Karpas-422 (cell line): ENCODE results near the gene DTNBP1. TPM values are rescaled to one million over a fixed set of nuclear protein-coding genes. Genes with fewer than 3 reads are reported as not detected.

Experiments used
- DNase-seq: peaks from one replicate; pipeline ENCODE4 v3.0.0-alpha.2; 2015
- H2AFZ ChIP-seq: fragments of 200-600 bp; sonication (generic); 2 replicates; pipeline ENCODE4 v1.6.1; 2014; ENCODE audit warnings: antibody characterized with exemption, low read length, mixed read lengths
- H3K27ac ChIP-seq: fragments of 200-600 bp; sonication (generic); 2 replicates; pipeline ENCODE4 v1.5.1; 2014; ENCODE audit warnings: mild to moderate bottlenecking, low read length, moderate library complexity
- H3K27me3 ChIP-seq: fragments of 200-600 bp; sonication (generic); 2 replicates; pipeline ENCODE4 v1.6.1; 2014; ENCODE audit warnings: low read length, mixed read lengths
- H3K36me3 ChIP-seq: fragments of 200-600 bp; sonication (generic); 2 replicates; pipeline ENCODE4 v1.6.1; 2014; ENCODE audit warnings: low read length, mixed read lengths; ENCODE audit not compliant: insufficient read depth
- H3K4me1 ChIP-seq: fragments of 200-600 bp; sonication (generic); 2 replicates; pipeline ENCODE4 v1.6.1; 2014; ENCODE audit warnings: mild to moderate bottlenecking, low read length, mixed read lengths
- H3K4me2 ChIP-seq: fragments of 200-600 bp; sonication (generic); 2 replicates; pipeline ENCODE4 v1.6.1; 2014; ENCODE audit warnings: low read length, low read depth, mild to moderate bottlenecking; ENCODE audit not compliant: poor library complexity, severe bottlenecking
- H3K4me3 ChIP-seq: fragments of 200-600 bp; sonication (generic); 2 replicates; pipeline ENCODE4 v1.5.1; 2014; ENCODE audit warnings: mild to moderate bottlenecking, antibody characterized with exemption, low read length, mixed read lengths
- H3K79me2 ChIP-seq: fragments of 200-600 bp; sonication (generic); 2 replicates; pipeline ENCODE4 v1.6.1; 2014; ENCODE audit warnings: mild to moderate bottlenecking, low read length, mixed read lengths
- H3K9ac ChIP-seq: fragments of 200-600 bp; sonication (generic); 2 replicates; pipeline ENCODE4 v1.6.0; 2014; ENCODE audit warnings: low read length
- H3K9me2 ChIP-seq: fragments of 200-600 bp; sonication (generic), shearing (Covaris generic); replicated peaks from 2 replicates; pipeline ENCODE4 v1.6.0; 2014; ENCODE audit warnings: mild to moderate bottlenecking, low read length, moderate library complexity; ENCODE audit not compliant: insufficient read depth
- H3K9me3 ChIP-seq: fragments of 300-700, 200-600 bp; sonication (generic); 2 replicates; pipeline ENCODE4 v1.6.1; 2014; ENCODE audit warnings: low read length, mixed read lengths
- H4K20me1 ChIP-seq: fragments of 200-600 bp; sonication (generic); 2 replicates; pipeline ENCODE4 v1.6.1; 2014; ENCODE audit warnings: mild to moderate bottlenecking, antibody characterized with exemption, low read length, low read depth; ENCODE audit not compliant: insufficient read depth
- total RNA-seq: library from RNA; depleted of rRNA; stranded (reverse); fragments of >200 nt; shearing (Covaris generic); gene quantifications from 2 replicates; pipeline ENCODE4 v1.2.3, GENCODE V29; 2014; ENCODE audit warnings: low replicate concordance; rRNA removed

DTNBP1 gene, protein sequence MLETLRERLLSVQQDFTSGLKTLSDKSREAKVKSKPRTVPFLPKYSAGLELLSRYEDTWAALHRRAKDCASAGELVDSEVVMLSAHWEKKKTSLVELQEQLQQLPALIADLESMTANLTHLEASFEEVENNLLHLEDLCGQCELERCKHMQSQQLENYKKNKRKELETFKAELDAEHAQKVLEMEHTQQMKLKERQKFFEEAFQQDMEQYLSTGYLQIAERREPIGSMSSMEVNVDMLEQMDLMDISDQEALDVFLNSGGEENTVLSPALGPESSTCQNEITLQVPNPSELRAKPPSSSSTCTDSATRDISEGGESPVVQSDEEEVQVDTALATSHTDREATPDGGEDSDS
- 13.8 and 15.1 TPM in 2 replicates for total RNA-seq

DNA sequence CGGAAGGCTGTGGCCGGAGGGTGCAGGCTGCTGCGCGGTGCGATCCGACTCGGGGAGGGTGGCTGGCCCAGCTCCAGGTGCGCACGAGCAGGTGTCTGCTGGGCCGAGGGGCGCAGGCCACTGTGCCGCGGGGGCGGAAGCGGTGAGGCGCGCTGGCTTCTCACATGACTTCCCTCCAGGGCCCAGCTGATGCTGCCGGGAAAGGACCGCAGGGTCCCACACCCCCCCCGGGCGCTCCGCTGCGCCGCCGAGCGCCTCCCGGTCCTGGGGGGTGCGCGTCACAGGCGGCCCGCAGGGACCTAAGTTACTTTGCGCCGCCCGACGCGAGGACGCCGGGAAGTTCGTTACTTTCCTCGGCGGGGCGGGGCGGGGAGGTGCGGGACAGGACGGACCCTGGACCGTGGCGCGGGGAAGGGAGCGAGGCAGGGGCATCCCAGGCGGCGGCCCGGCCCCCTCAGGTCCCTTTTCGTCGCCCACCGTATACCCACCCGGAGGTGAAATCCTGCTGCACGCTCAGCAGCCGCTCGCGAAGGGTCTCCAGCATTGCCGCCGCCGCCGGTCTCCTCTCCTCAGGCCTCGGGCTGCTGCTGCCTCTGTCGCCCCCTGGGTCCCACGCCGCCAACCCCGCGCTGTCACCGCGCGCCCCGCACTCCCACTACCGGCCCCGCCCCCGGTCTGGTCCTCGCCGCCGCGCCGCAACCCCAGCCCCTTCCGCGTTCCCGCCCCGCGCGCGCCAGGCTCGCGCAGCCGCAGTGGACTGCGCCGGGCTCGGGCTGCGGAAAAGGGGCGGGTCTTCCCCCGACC lies at the start of gene DTNBP1:
DTNBP1 (minus strand) TSS at position 703 of the 804 bp plus-strand sequence; CDS start at position 544, 159 bp downstream.
- Histone ChIP-seq H3K9me3 (no peaks in the 10 kb centered on the region), H3K27me3 (no peaks in the 10 kb centered on the region), H3K9me2 (no peaks in the 10 kb centered on the region), H3K4me1 (peaks cover 45% of the 10 kb centered on the region), H3K4me3 (peak within 1 kb of the TSS; percentile 82), H3K9ac (peak within 1 kb of the TSS; percentile 77), H3K79me2 (peaks cover 40% of the 10 kb centered on the region), H3K27ac (peak within 1 kb of the TSS; percentile 48), H4K20me1 (no peaks in the 10 kb centered on the region), H2AFZ (peak within 1 kb of the TSS; percentile 87), H3K4me2 (peak within 1 kb of the TSS; percentile 89), H3K36me3 (peaks cover 3% of the 10 kb centered on the region; the same call in 1 of the 2 replicates)
- peak; percentile 91 for DNase-seq

DNA sequence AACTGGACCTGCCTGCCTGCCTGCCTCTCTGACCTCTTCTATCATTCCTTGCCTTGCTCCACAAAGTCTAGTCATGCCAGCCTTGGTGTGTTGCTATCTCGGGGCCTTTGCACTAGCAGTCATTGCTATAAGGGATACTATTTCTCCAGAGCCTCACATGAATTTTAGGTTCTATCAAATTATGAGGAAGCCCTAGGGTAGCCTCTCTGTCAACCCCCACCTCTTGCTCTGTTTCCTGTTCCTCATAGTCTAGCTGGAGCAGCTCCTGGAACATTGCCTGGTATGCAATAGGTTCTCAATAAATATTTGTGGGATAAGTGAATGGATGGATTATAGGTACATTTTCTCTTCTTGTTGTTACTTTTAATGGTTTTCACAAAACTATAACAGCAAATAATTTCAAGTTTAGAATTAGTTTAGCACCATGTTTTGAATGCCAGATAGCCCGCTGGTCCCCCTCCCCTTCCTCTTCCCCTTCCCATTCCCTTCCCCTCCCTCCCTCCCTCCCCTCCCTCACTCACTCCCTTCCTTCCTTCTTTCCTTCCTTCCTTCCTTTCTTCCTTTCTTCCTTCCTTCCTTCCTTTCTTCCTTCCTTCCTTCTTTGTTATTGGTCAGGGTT lies 46.9 kb upstream of the DTNBP1 start:
- DNase-seq = no peak
- H3K27ac ChIP-seq = no peak overlapping the region
- no peak overlapping the region for H3K9ac ChIP-seq
- H3K4me3 ChIP-seq = no peak overlapping the region
- no peaks in the 10 kb centered on the region for H4K20me1 ChIP-seq
- 0 out of 2 replicates have a peak, but pooled peaks cover 3% of the 10 kb centered on the region for H3K27me3 ChIP-seq
- H3K9me2 ChIP-seq = no peaks in the 10 kb centered on the region
- peaks cover 5% of the 10 kb centered on the region for H3K4me1 ChIP-seq
- no peaks in the 10 kb centered on the region for H3K79me2 ChIP-seq
- H3K4me2 ChIP-seq = no peak overlapping the region
- no peaks in the 10 kb centered on the region for H3K9me3 ChIP-seq
- H3K36me3 ChIP-seq = no peaks in the 10 kb centered on the region
- no peak overlapping the region for H2AFZ ChIP-seq

DNA sequence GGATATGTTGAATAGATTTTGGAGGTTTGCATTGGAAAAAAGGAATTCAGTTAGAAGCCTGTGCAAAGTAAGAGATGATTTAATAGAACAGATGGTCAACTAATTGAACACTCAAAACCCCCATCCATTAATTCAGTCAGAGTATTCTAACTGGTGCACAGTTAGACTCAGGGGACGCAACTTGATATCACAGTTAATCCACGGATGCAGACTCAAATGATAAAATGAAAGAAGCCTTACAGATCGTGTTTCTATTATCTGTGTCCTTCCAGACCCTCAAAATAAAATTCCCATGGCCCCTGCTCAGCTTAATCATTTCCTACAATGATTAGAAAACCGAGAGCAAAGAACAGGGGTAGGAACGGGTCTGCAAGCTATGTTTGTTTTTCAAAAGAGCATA lies 45.4 kb upstream of the DTNBP1 start:
- H4K20me1 ChIP-seq = no peaks in the 10 kb centered on the region
- no peak overlapping the region for H3K27ac ChIP-seq
- H3K4me1 ChIP-seq = peaks cover 5% of the 10 kb centered on the region
- no peaks in the 10 kb centered on the region for H3K9me3 ChIP-seq
- no peaks in the 10 kb centered on the region for H3K79me2 ChIP-seq
- no peaks in the 10 kb centered on the region for H3K36me3 ChIP-seq
- 0 out of 2 replicates have a peak, but pooled peaks cover 3% of the 10 kb centered on the region for H3K27me3 ChIP-seq
- H3K9me2 ChIP-seq = no peaks in the 10 kb centered on the region
- H3K9ac ChIP-seq = no peak overlapping the region
- no peak for DNase-seq
- no peak overlapping the region for H3K4me3 ChIP-seq
- no peak overlapping the region for H3K4me2 ChIP-seq
- no peak overlapping the region for H2AFZ ChIP-seq

DNA sequence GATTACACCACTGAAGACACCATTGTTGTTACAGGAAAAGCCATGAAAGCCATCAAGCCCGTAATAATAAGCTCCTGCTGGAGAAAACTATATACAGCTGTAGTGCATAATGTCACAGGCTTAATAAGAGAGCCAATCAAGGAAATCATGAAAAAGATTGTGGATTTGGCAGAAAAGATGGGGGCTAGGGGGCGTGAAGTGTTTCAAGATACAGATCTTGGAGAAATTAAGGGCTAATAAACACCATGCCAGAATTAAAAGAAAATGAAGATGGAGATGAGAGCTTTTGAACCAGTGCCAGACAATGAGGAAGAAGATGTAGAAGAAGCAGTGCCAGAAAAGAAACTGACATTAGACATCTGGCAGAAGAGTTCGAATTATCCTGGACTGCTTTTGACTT lies 43.2 kb upstream of the DTNBP1 start:
- DNase-seq = no peak
- no peaks in the 10 kb centered on the region for H4K20me1 ChIP-seq
- H3K27ac ChIP-seq = no peak overlapping the region

DNA sequence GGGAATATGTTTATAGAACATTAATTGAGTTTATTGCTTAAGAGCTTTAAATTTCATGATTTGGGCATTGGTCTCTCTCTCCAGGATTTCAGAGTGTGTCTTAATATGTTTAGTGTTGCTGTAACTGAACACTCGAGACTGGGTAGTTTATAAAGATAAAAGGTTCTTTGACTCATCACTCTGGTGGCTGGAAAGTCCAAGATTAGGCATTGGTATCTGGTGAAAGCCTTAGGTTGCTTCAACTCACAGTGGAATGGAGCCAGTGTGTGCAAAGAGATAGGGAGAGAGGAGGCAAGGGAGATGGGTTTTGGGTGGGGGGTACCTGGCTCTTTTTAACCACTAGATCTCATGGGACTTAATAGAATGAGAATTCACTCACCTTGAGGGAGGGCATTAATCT lies 35.6 kb upstream of the DTNBP1 start:
- Histone ChIP-seq H3K4me1 (peaks cover 3% of the 10 kb centered on the region; the same call in 1 of the 2 replicates), H3K79me2 (no peaks in the 10 kb centered on the region)

More for the DNA sequence above, 43.2 kb upstream of the DTNBP1 start:
- Histone ChIP-seq H3K9me3 (no peaks in the 10 kb centered on the region), H3K4me3 (no peak overlapping the region), H2AFZ (no peak overlapping the region), H3K27me3 (0 out of 2 replicates have a peak, but pooled peaks cover 3% of the 10 kb centered on the region), H3K79me2 (no peaks in the 10 kb centered on the region), H3K9me2 (no peaks in the 10 kb centered on the region), H3K4me2 (no peak overlapping the region), H3K36me3 (no peaks in the 10 kb centered on the region), H3K4me1 (peaks cover 5% of the 10 kb centered on the region), H3K9ac (no peak overlapping the region)

DNA sequence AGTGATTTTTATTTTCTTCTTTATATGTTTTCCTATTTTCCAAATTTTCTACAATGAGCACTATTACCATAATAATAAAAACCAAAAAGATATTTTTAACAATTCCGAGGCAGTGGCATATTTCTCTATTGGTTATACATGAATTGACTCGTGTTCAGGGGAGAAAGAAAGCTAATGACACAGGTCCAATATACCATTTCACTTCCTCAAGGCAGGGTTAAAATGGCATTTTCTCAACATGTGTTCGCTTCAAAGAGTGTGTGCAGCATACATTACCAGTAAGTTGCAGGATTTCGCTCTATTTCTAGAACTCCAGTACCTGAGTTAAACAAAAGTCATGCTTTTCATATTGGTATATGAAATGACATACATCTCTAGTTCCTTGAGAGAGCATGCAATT lies 35.1 kb upstream of the DTNBP1 start:
- Histone ChIP-seq H3K9me3 (no peaks in the 10 kb centered on the region), H3K36me3 (no peaks in the 10 kb centered on the region), H3K27me3 (no peaks in the 10 kb centered on the region), H3K4me1 (peaks cover 3% of the 10 kb centered on the region; the same call in 1 of the 2 replicates), H3K4me3 (no peak overlapping the region), H4K20me1 (no peaks in the 10 kb centered on the region), H3K27ac (no peak overlapping the region), H2AFZ (no peak overlapping the region), H3K9ac (no peak overlapping the region), H3K4me2 (no peak overlapping the region), H3K79me2 (no peaks in the 10 kb centered on the region), H3K9me2 (no peaks in the 10 kb centered on the region)
- no peak for DNase-seq

More for the DNA sequence above, 35.6 kb upstream of the DTNBP1 start:
- Histone ChIP-seq H3K27ac (no peak overlapping the region), H3K27me3 (no peaks in the 10 kb centered on the region), H3K4me2 (no peak overlapping the region), H3K4me3 (no peak overlapping the region), H3K9me3 (no peaks in the 10 kb centered on the region), H3K36me3 (no peaks in the 10 kb centered on the region), H4K20me1 (no peaks in the 10 kb centered on the region), H2AFZ (no peak overlapping the region), H3K9ac (no peak overlapping the region), H3K9me2 (no peaks in the 10 kb centered on the region)
- no peak for DNase-seq

DNA sequence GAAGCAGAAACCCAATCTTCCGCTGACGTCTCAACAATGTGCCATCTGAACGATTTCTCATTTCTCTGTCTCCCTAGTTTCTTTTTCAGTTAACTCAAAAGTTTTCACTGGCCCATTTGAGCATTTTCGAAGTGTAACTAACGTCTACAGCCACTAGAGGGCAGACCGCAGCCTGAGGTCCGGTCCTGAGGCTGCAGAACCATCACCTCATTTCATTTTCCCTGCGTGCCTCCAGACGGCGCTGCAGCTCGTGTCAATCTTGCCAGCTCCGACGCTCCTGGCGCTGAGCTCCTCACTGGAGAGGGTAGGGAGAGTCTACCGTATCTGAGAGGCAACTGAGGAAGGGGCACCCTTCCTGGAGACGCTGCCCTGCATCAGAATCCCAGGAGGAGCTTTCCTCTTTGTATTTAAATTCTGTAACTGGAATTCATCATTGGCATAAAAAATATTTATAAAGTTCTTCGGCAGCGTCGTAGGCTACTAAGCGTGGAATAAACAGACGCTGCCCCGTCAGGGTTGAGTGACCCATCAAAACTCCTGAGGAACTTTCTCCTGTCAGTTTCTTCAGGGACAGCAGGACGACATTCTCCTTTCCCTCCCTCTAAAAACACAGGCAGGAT lies 28.5 kb upstream of the DTNBP1 start:
- no peaks in the 10 kb centered on the region for H3K9me2 ChIP-seq
- H3K27me3 ChIP-seq = no peaks in the 10 kb centered on the region
- H3K9ac ChIP-seq = peak overlapping the region; percentile 58
- peak overlapping the region; percentile 62; the same call in 1 of the 2 replicates for H2AFZ ChIP-seq
- peaks cover 12% of the 10 kb centered on the region for H3K4me1 ChIP-seq
- no peaks in the 10 kb centered on the region for H3K79me2 ChIP-seq
- no peaks in the 10 kb centered on the region for H3K36me3 ChIP-seq
- no peaks in the 10 kb centered on the region for H3K9me3 ChIP-seq
- H3K4me3 ChIP-seq = peak overlapping the region; percentile 51
- peak overlapping the region; percentile 80 for H3K4me2 ChIP-seq
- DNase-seq = peak; percentile 94
- no peaks in the 10 kb centered on the region for H4K20me1 ChIP-seq
- H3K27ac ChIP-seq = no peak overlapping the region
